Stimulated activated CD4-positive, alpha-beta T cell treated with anti-CD3 and anti-CD28 coated beads, Interleukin-4, amount 100 ng/mL, for 48 hours (primary cell): ENCODE results near the gene FAM8A1.

Experiments used
- DNase-seq, 2 donors: peaks; one replicate each; pipeline ENCODE4 v3.0.0-alpha.2; 2020; ENCODE audit warnings: low read depth in 2 of 2

Gene FAM8A1

DNA sequence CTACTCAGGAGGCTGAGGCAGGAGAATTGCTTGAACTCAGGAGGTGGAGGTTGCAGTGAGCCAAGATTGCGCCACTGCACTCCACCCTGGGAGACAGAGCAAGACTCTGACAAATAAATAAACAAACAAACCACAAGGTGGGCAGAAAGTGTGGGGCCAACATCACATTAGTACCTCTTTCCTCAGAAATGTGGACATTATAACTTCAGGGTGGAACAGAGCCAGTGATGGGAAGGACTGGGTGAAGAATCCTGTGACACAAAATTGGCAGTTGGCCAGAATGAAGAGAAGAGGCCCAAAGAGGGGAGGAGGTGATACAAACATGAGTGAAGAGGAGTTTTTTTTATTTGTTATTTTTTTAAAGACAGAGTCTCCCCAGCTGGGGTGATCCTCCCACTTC is 56.0 kb downstream of the FAM8A1 start:
- no peak for DNase-seq

DNA sequence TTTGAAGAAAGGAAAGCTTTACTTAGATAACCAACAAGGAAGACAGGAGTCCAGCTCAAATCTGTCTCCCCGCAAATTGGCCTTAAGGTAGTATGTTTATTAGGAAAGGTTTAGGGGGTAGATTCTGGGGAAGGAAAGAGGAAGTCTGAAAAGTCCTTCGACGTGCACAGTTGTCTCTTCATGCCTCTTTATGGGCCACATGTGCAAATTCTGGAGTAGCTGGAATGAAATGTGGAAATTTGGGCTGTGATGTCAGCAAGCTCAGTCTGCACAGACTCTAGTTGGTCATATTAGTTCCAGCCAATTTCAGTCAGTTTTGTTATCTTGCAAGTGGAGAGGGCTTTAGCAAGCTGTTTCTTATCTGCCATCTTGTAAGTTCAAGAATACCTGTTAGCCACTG is 56.5 kb downstream of the FAM8A1 start:
- no peak for DNase-seq
